CD14-positive monocyte (primary cell): ENCODE measurements around the gene GABARAP. TPM values are rescaled to one million over a fixed set of nuclear protein-coding genes. Genes with fewer than 3 reads are reported as not detected.

ENCODE experiments used
- DNase-seq, 3 donors: peaks; one replicate each; pipeline ENCODE4 v3.0.0-alpha.2; 2011 to 2022
- H2AFZ ChIP-seq: 2 replicates; pipeline ENCODE4 v1.6.0; 2012; ENCODE audit warnings: mild to moderate bottlenecking, low read depth, low read length, inconsistent platforms; ENCODE audit not compliant: insufficient read depth, poor library complexity, severe bottlenecking
- H3K27ac ChIP-seq, 2 donors: 1 replicate in 1 of 2; 2 replicates in 1 of 2; pipeline ENCODE4 v1.5.1; 2012 to 2013; ENCODE audit warnings: low read length in 2 of 2, control low read depth in 1 of 2, inconsistent platforms in 1 of 2, low read depth in 1 of 2, mild to moderate bottlenecking in 1 of 2
- H3K27me3 ChIP-seq, 2 donors: one replicate each; pipeline versions ENCODE4 v1.6.0 to v1.6.1; 2011 to 2013; ENCODE audit warnings: low read length in 2 of 2; ENCODE audit not compliant: control insufficient read depth in 2 of 2, insufficient read depth in 2 of 2
- H3K36me3 ChIP-seq, 2 donors: replicated peaks in 1 of 2; 1 replicate in 1 of 2; 2 replicates in 1 of 2; pipeline versions ENCODE4 v1.5.1 to v1.6.1; 2012 to 2013; ENCODE audit warnings: low read length in 2 of 2, control low read depth in 1 of 2, inconsistent platforms in 1 of 2, mild to moderate bottlenecking in 1 of 2; ENCODE audit not compliant: insufficient read depth in 2 of 2, control insufficient read depth in 1 of 2
- H3K4me1 ChIP-seq, 2 donors: 1 replicate in 1 of 2; 2 replicates in 1 of 2; pipeline versions ENCODE4 v1.5.1 to v1.6.1; 2012 to 2013; ENCODE audit warnings: low read length in 2 of 2, control low read depth in 1 of 2, inconsistent platforms in 1 of 2, mild to moderate bottlenecking in 1 of 2, moderate library complexity in 1 of 2; ENCODE audit not compliant: insufficient read depth in 2 of 2, control insufficient read depth in 1 of 2
- H3K4me2 ChIP-seq: replicated peaks from 2 replicates; pipeline ENCODE3; 2012; ENCODE audit warnings: low read length, moderate library complexity, mild to moderate bottlenecking; ENCODE audit not compliant: poor library complexity, severe bottlenecking; ENCODE audit errors: extremely low read depth
- H3K4me3 ChIP-seq, 3 experiments: fragments of 200-600 bp in 1 of 3; sonication (generic) in 1 of 3; replicated peaks in 1 of 3; 1 replicate in 2 of 3; 2 replicates in 1 of 3; pipeline ENCODE4 v1.5.1; 2011 to 2013; ENCODE audit warnings: low read length in 3 of 3, mild to moderate bottlenecking in 3 of 3, control low read depth in 2 of 3, low read depth in 2 of 3, inconsistent platforms in 1 of 3, moderate library complexity in 1 of 3
- H3K79me2 ChIP-seq: 2 replicates; pipeline ENCODE4 v1.6.0; 2012; ENCODE audit warnings: mild to moderate bottlenecking, control low read depth, inconsistent platforms, low read length, moderate library complexity; ENCODE audit not compliant: insufficient read depth
- H3K9ac ChIP-seq: 2 replicates; pipeline ENCODE4 v1.6.0; 2017; ENCODE audit warnings: low read length, mild to moderate bottlenecking; ENCODE audit not compliant: insufficient read depth, poor library complexity, severe bottlenecking
- H3K9me3 ChIP-seq, 2 donors: replicated peaks in 1 of 2; 1 replicate in 1 of 2; 2 replicates in 1 of 2; pipeline versions ENCODE4 v1.5.1 to v1.6.1; 2012 to 2013; ENCODE audit warnings: low read length in 2 of 2, control low read depth in 1 of 2; ENCODE audit not compliant: control insufficient read depth in 1 of 2, insufficient read depth in 1 of 2
- H4K20me1 ChIP-seq: 2 replicates; pipeline ENCODE4 v1.6.0; 2012; ENCODE audit warnings: mild to moderate bottlenecking, low read length, control low read depth, moderate library complexity; ENCODE audit not compliant: insufficient read depth
- H3K27ac Mint-ChIP-seq, 7 donors: one replicate each; pipeline ENCODE4 v1.8.0; 2020; ENCODE audit warnings: mild to moderate bottlenecking in 7 of 7, mixed read lengths in 7 of 7, moderate library complexity in 6 of 7, inconsistent platforms in 2 of 7
- H3K27me3 Mint-ChIP-seq, 3 donors: one replicate each; pipeline ENCODE4 v1.8.0; 2021 to 2022; ENCODE audit warnings: low read depth in 3 of 3, mild to moderate bottlenecking in 3 of 3, mixed read lengths in 3 of 3, moderate library complexity in 3 of 3, inconsistent platforms in 1 of 3
- H3K36me3 Mint-ChIP-seq, 2 donors: one replicate each; pipeline ENCODE4 v1.8.0; 2020; ENCODE audit warnings: mixed read lengths in 2 of 2, inconsistent platforms in 1 of 2, mild to moderate bottlenecking in 1 of 2
- H3K4me1 Mint-ChIP-seq: one replicate; pipeline ENCODE4 v1.8.0; 2020; ENCODE audit warnings: mild to moderate bottlenecking, mixed read lengths
- H3K4me3 Mint-ChIP-seq, 2 donors: one replicate each; pipeline ENCODE4 v1.8.0; 2020; ENCODE audit warnings: mild to moderate bottlenecking in 2 of 2, mixed read lengths in 2 of 2, moderate library complexity in 1 of 2
- H3K9me3 Mint-ChIP-seq, 7 donors: one replicate each; pipeline ENCODE4 v1.8.0; 2020 to 2022; ENCODE audit warnings: mixed read lengths in 7 of 7, mild to moderate bottlenecking in 6 of 7, moderate library complexity in 6 of 7, inconsistent platforms in 2 of 7
- WGBS: methylation state at CpG from one replicate; pipeline ENCODE4 v1.1.5; 2013; ENCODE audit warnings: missing lambda C conversion rate; ENCODE audit not compliant: insufficient coverage; 5-methylcytosine and 5-hydroxymethylcytosine counted together
- intact Hi-C, 2 donors: fragments of 100-400 bp; cut with micrococcal nuclease; formaldehyde crosslinking; loops; one replicate each; pipeline versions ENCODE4 v1.15.0 to v1.15.1; 2023
- polyA plus RNA-seq, 3 donors: library from polyadenylated mRNA; depleted of rRNA in 1 of 3; unstranded in 2 of 3; stranded (reverse) in 1 of 3; fragments of 300-500 nt in 2 of 3; fragments of >200 nt in 1 of 3; fragmentation: Illumina TruSeq in 2 of 3; gene quantifications; 1 replicate in 2 of 3; 2 replicates in 1 of 3; pipeline ENCODE4 v1.2.3, GENCODE V29; 2012 to 2021
- TF ChIP-seq, protein P1 (sequence below): fragments of 200-600 bp; IDR thresholded peaks from one replicate; pipeline ENCODE4 v1.8.0; 2022; ENCODE audit warnings: antibody characterized with exemption, mild to moderate bottlenecking

GABARAP gene
- polyA plus RNA-seq, 3 donors, result 1,029 to 2,937 (median 2,814) TPM

DNA sequence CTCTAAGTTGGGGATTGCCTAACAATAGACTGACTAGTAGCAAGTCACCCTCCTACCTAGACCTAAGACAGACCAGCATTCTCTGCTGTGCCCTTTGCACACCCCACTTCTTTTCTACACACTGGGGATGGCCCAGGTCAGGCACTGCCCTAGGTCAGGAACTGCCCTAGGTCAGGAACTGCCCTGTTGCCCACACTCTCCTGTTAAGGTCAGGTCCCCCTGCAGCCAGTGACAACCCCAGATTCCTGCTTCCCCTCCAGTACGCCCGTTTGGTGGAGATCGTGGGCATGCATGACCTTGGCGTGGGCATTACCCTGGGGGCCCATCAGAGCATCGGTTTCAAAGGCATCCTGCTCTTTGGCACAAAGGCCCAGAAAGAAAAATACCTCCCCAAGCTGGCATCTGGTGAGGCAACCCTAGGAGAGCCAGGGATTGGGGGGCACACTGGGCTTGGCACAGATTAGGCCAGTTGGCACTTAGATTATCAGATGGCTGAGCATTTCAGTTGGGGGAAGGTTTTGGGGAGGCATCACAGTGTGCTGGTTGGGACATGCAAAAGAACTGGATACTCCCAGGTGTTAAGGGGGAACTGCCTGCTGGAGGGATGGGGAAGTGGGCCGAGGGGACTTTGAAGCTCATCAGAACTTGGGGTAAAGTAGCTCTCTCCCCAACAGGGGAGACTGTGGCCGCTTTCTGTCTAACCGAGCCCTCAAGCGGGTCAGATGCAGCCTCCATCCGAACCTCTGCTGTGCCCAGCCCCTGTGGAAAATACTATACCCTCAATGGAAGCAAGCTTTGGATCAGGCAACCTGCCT lies 20.8 kb downstream of the GABARAP start:
- Histone ChIP-seq H3K79me2 (peaks cover 35% of the 10 kb centered on the region), H2AFZ (no peak overlapping the region), H3K9ac (no peak overlapping the region), H3K4me3 (peak overlapping the region in 1 of 3 experiments; percentile 94), H3K36me3 (peaks cover 44 to 51% of the 10 kb centered on the region in 2 donors), H3K9me3 (no peaks in the 10 kb centered on the region), H3K4me2 (peak overlapping the region; percentile 96), H3K4me1 (peaks cover 42 to 50% of the 10 kb centered on the region in 2 donors), H4K20me1 (peaks cover 19% of the 10 kb centered on the region), H3K27me3 (no peaks in the 10 kb centered on the region), H3K27ac (peak overlapping the region in 1 of 2 donors; percentile 0)
- peak overlapping the region; percentile 96 to 98 for H3K4me3 Mint-ChIP-seq
- peak overlapping the region in 3 of 7 donors; percentile 36 to 93 (median 89) for H3K27ac Mint-ChIP-seq
- H3K36me3 Mint-ChIP-seq, result peaks cover 42 to 52% of the 10 kb centered on the region in 2 donors
- intact Hi-C loops, result loop anchor here (2.0 to 5.0 kb wide), 2 partner anchors 15 to 76 kb away; no protein-coding TSS in a partner anchor
- H3K9me3 Mint-ChIP-seq, result peaks cover 0 to 2% (median 0%) of the 10 kb centered on the region in 7 donors
- TF ChIP-seq, protein P1, sequence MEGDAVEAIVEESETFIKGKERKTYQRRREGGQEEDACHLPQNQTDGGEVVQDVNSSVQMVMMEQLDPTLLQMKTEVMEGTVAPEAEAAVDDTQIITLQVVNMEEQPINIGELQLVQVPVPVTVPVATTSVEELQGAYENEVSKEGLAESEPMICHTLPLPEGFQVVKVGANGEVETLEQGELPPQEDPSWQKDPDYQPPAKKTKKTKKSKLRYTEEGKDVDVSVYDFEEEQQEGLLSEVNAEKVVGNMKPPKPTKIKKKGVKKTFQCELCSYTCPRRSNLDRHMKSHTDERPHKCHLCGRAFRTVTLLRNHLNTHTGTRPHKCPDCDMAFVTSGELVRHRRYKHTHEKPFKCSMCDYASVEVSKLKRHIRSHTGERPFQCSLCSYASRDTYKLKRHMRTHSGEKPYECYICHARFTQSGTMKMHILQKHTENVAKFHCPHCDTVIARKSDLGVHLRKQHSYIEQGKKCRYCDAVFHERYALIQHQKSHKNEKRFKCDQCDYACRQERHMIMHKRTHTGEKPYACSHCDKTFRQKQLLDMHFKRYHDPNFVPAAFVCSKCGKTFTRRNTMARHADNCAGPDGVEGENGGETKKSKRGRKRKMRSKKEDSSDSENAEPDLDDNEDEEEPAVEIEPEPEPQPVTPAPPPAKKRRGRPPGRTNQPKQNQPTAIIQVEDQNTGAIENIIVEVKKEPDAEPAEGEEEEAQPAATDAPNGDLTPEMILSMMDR, result no peak
- no peak for DNase-seq
- peaks cover 0 to 2% (median 2%) of the 10 kb centered on the region in 3 donors for H3K27me3 Mint-ChIP-seq
- 92% methylated on average over 5 of the region's 10 CpGs for WGBS
- peaks cover 46% of the 10 kb centered on the region for H3K4me1 Mint-ChIP-seq

- peaks cover 49 to 57% of the 10 kb centered on the region in 2 donors for H3K4me1 ChIP-seq
- 37% methylated on average over 4 of the region's 11 CpGs for WGBS
- DNase-seq, result peak; percentile 42 to 62 (median 47)
- peaks cover 53% of the 10 kb centered on the region for H3K4me1 Mint-ChIP-seq
- peak overlapping the region; percentile 96 to 98 for H3K4me3 Mint-ChIP-seq
- intact Hi-C loops, result loop anchor here (2.0 to 5.0 kb wide), 2 partner anchors 16 to 77 kb away; no protein-coding TSS in a partner anchor
- H3K79me2 ChIP-seq, result peaks cover 43% of the 10 kb centered on the region
- no peaks in the 10 kb centered on the region for H3K9me3 ChIP-seq
- peaks cover 0 to 2% (median 0%) of the 10 kb centered on the region in 7 donors for H3K9me3 Mint-ChIP-seq
- TF ChIP-seq, protein P1, result peak; percentile 61
- H4K20me1 ChIP-seq, result peaks cover 23% of the 10 kb centered on the region
- H3K36me3 ChIP-seq, result peaks cover 37 to 44% of the 10 kb centered on the region in 2 donors
- peak overlapping the region; percentile 50 to 85 for H3K27ac ChIP-seq
- no peaks in the 10 kb centered on the region for H3K27me3 ChIP-seq
- peak overlapping the region; percentile 91 for H3K9ac ChIP-seq
- peak overlapping the region; percentile 96 for H3K4me2 ChIP-seq
- peak overlapping the region; percentile 89 to 97 (median 94) for H3K27ac Mint-ChIP-seq
- H2AFZ ChIP-seq, result peak overlapping the region; percentile 65
- H3K4me3 ChIP-seq, result peak overlapping the region; percentile 65 to 94 (median 77)
- H3K36me3 Mint-ChIP-seq, result peaks cover 39 to 45% of the 10 kb centered on the region in 2 donors
- peaks cover 0 to 2% (median 2%) of the 10 kb centered on the region in 3 donors for H3K27me3 Mint-ChIP-seq
Observed at GRCh38 chr17:7220593-7221277, 21.5 kb downstream of the GABARAP start.
